Measurements from ENCODE around the gene GPR107. TPM values are rescaled to one million over a fixed set of nuclear protein-coding genes. Genes with fewer than 3 reads are reported as not detected.

The GPR107 gene
- total RNA-seq, 4 donors from 2014 or later, result 20.7 to 27.7 (median 25.6) TPM

DNA sequence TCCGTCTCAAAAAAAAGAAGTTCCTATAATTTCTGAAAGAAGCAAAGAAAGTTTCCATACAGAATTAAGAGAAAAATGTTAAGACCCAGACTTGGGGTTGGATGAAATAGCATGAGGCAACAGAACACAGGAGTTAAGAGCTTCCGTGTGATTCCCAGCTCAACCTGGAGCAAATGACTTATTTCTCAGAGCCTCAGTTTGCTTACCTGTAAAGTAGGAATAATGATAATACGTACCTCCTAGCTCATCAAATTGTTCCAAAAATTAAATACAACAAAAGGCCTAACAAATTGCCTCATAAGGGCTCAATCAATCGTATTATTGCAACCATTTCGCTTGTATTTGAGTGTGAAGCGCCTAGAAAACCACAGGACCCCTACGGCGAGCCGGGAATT is 600 bp upstream of the GPR107 start:
- TF ChIP-seq, protein P1, sequence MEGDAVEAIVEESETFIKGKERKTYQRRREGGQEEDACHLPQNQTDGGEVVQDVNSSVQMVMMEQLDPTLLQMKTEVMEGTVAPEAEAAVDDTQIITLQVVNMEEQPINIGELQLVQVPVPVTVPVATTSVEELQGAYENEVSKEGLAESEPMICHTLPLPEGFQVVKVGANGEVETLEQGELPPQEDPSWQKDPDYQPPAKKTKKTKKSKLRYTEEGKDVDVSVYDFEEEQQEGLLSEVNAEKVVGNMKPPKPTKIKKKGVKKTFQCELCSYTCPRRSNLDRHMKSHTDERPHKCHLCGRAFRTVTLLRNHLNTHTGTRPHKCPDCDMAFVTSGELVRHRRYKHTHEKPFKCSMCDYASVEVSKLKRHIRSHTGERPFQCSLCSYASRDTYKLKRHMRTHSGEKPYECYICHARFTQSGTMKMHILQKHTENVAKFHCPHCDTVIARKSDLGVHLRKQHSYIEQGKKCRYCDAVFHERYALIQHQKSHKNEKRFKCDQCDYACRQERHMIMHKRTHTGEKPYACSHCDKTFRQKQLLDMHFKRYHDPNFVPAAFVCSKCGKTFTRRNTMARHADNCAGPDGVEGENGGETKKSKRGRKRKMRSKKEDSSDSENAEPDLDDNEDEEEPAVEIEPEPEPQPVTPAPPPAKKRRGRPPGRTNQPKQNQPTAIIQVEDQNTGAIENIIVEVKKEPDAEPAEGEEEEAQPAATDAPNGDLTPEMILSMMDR (IDR thresholded peaks at IDR 0.05; ENCODE audit: low read depth), result no peak

DNA sequence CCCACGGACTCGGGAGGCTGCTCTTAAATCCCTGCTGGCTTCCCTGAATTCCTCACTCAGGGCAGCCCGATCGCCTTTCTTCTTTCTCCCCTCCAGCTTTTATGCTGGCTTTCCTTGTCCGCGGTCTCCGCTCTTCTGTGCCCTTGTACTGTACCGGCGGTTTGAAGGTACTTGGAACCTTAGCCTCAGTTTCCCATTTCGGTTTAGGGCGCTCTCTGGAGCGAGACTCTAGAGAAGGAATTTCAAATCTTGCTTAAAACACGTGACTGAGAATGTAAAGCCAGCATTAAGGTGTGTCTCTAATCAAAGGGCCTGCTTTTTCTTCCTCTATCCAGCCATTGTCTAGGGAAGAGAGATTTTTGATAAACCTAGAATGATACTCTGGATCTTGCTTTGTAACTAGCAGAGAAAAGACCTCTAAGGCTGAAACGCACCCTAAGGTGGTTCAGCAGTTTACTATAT is 650 bp downstream of the GPR107 start:
- TF ChIP-seq, protein P1 (IDR thresholded peaks at IDR 0.05; ENCODE audit: low read depth), result no peak

DNA sequence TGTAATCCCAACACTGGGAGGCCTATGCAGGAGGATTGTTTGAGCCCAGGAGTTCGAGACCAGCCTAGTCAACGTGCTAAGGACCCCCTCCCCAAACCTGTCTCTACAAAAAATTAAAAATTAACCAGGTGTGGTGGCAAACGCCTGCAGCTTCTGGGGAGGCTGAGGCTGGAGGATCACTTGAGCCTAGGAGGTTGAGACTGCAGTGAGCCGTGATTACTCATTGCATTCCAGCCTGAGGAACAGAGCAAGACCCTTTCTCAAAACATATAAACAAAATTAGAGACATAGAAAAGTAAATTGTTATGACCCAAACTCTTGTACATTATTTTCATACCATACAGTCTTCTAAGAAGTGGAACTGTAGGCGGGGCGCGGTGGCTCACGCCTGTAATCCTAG is 1.1 kb downstream of the GPR107 start:
- TF ChIP-seq, protein P1 (IDR thresholded peaks at IDR 0.05; ENCODE audit: low read depth), result no peak

DNA sequence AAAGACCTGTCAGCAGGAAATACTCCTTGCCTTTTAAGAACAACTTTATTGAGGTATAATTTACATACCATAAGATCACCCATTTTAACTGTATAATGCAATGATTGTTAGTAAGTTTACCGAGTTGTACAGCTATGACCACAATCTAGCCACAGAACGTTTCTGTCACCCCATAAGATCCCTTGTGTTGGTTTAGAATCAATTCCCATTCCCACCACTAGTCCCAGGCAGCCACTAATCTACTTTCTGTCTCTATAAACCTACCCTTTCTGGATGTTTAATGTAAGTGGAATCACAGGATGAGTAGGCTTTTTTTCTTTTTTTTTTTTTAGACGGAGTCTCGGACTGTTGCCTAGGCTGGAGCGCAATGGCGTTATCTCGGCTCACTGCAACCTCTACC is 4.4 kb downstream of the GPR107 start:
- TF ChIP-seq, protein P1 (IDR thresholded peaks at IDR 0.05; ENCODE audit: low read depth), result no peak

DNA sequence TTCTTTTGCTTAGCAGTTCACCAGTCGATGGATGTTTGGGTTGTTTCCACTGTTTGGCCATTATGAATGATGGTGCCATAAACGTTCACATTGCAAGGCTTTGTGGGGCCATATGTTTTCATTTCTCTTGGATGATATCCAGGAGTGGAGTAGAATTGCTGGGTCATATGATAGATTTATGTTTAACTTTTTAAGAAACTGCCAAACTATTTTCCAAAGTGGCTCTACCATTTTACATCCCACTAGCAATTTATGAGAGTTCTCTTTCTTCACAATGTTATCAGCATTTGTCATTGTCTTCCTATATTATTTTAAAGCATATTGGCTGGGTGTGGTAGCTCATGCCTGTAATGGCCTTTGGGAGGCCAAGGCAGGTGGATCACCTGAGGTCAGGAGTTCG is 5.2 kb downstream of the GPR107 start:
- TF ChIP-seq, protein P1 (IDR thresholded peaks at IDR 0.05; ENCODE audit: low read depth), result no peak

DNA sequence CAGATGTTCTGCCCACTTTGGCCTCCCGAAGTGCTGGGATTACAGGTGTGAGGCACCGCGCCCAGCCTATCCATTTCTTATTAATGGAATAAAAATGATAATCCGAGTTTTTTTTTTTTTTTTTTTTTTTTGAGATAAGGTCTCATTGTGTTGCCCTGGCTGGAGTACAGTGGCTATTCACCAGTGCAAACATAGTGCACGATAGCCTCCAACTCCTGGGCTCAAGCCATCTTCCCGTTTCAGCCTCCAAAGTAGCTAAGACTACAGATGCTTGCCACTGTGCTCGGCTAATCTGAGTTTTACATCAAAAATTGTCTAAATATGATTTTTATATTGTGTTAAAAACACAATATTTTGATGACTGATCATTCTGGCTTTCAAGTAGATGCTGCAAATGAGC is 6.6 kb downstream of the GPR107 start:
- TF ChIP-seq, protein P1 (IDR thresholded peaks at IDR 0.05; ENCODE audit: low read depth), result no peak

DNA sequence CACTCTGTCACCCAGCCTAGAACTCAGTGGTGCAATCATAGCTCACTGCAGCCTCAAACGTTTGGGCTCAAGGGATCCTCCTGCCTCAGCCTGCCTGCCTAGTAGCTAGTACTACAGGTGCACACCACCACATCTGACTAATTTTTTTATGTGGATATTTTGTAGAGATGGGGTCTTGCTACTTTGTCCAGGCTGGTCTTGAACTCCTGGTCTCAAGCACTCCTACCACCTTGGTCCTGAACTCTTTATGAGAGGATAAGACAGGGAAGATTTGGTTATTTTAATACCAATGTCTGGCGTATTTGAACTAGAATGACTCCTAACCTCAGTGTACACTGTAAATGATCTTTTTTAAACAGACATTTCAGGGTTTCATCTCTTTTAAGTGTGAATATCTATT is 9.0 kb downstream of the GPR107 start:
- TF ChIP-seq, protein P1 (IDR thresholded peaks at IDR 0.05; ENCODE audit: low read depth), result no peak

All from subcutaneous adipose tissue (tissue), 4 donors.